ENCODE results near the gene C19orf53. TPM values are rescaled to one million over a fixed set of nuclear protein-coding genes. Genes with fewer than 3 reads are reported as not detected.

Gene C19orf53
- 139 to 203 TPM (median 187 TPM) in 5 replicates for total RNA-seq (2022; extraction: Qiagen RNA extraction; ENCODE audit: low read depth)

GRCh38 chr19:13774217-13775191 is at the start of gene C19orf53:
Gene C19orf53, plus strand, starts transcription at chr19:13774456. Its CDS starts 22 bp downstream, at chr19:13774478.

GRCh38 chr19:13764101-13764807 is 10.0 kb upstream of the C19orf53 start, which contains the start of gene MRI1:
Gene MRI1, plus strand, starts transcription at chr19:13764522. Its CDS starts 67 bp downstream, at chr19:13764589.

GRCh38 chr19:13794757-13795589 is 20.7 kb downstream of the C19orf53 start, which contains the start of gene ZSWIM4:
Gene ZSWIM4, plus strand, starts transcription at chr19:13795443. Its CDS starts 206 bp downstream, at chr19:13795649.

Other genes starting within 250 kb of the C19orf53 start
- 7.5 to 16.6 TPM (median 15.4 TPM) in 5 replicates for gene MRI1, start 9.9 kb upstream of the C19orf53 start, total RNA-seq (2022; extraction: Qiagen RNA extraction; ENCODE audit: low read depth)
- gene ZSWIM4, start 21.0 kb downstream of the C19orf53 start, total RNA-seq (2022; extraction: Qiagen RNA extraction; ENCODE audit: low read depth): 3.2 to 6.8 TPM (median 6.0 TPM) in 5 replicates
- 2.3 to 3.7 TPM (median 2.6 TPM) in 5 replicates for gene NANOS3, start 102.7 kb downstream of the C19orf53 start, total RNA-seq (2022; extraction: Qiagen RNA extraction; ENCODE audit: low read depth)
- gene BRME1, start 131.7 kb downstream of the C19orf53 start, total RNA-seq (2022; extraction: Qiagen RNA extraction; ENCODE audit: low read depth): 0.14 to 0.85 TPM (median 0.56 TPM) in 4 of 5 replicates, not detected in the other
- gene CC2D1A, start 131.7 kb downstream of the C19orf53 start, total RNA-seq (2022; extraction: Qiagen RNA extraction; ENCODE audit: low read depth): 7.6 to 11.7 TPM (median 10.5 TPM) in 5 replicates
- 0.95 to 1.7 TPM (median 1.0 TPM) in 5 replicates for gene PODNL1, start 164.0 kb downstream of the C19orf53 start, total RNA-seq (2022; extraction: Qiagen RNA extraction; ENCODE audit: low read depth)
- 14.5 to 26.5 TPM (median 22.0 TPM) in 5 replicates for gene DCAF15, start 178.1 kb downstream of the C19orf53 start, total RNA-seq (2022; extraction: Qiagen RNA extraction; ENCODE audit: low read depth)
- gene RFX1, start 231.9 kb downstream of the C19orf53 start, total RNA-seq (2022; extraction: Qiagen RNA extraction; ENCODE audit: low read depth): 2.2 to 6.5 TPM (median 5.8 TPM) in 5 replicates